RWPE2 (cell line): Measurements from ENCODE around the gene C4orf33.

ENCODE experiments used
- ATAC-seq: fragments of 200-7000 bp; cut with Tn5 transposase; 3 replicates; pipeline ENCODE4 v1.9.1; 2021; ENCODE audit warnings: low read depth
- DNase-seq: peaks from one replicate; pipeline ENCODE4 v3.0.0-alpha.2; 2020; ENCODE audit warnings: low spot score
- H3K27ac ChIP-seq: fragments of 450-650 bp; 2 replicates; pipeline ENCODE4 v1.5.1; 2017; ENCODE audit warnings: mild to moderate bottlenecking; ENCODE audit not compliant: poor library complexity, severe bottlenecking
- H3K27me3 ChIP-seq: fragments of 250-450 bp; sonication (Bioruptor Pico); 2 replicates; pipeline ENCODE4 v1.5.1; 2021; ENCODE audit warnings: mild to moderate bottlenecking, moderate library complexity; ENCODE audit not compliant: insufficient read depth, poor library complexity, severe bottlenecking
- H3K36me3 ChIP-seq: fragments of 250-450 bp; sonication (Bioruptor Pico); 2 replicates; pipeline ENCODE4 v1.5.1; 2020; ENCODE audit warnings: low read depth, mild to moderate bottlenecking, moderate library complexity
- H3K4me1 ChIP-seq: fragments of 250-450 bp; sonication (Bioruptor Pico); 2 replicates; pipeline ENCODE4 v1.5.1; 2021; ENCODE audit warnings: mild to moderate bottlenecking, moderate library complexity; ENCODE audit not compliant: insufficient read depth, poor library complexity, severe bottlenecking
- H3K4me3 ChIP-seq: fragments of 250-450 bp; sonication (Bioruptor Pico); 2 replicates; pipeline ENCODE4 v1.5.1; 2021; ENCODE audit warnings: mild to moderate bottlenecking, moderate library complexity; ENCODE audit not compliant: severe bottlenecking
- H3K9me3 ChIP-seq: fragments of 250-450 bp; sonication (Bioruptor Pico); 2 replicates; pipeline ENCODE4 v1.5.1; 2021; ENCODE audit warnings: mild to moderate bottlenecking, moderate library complexity; ENCODE audit not compliant: severe bottlenecking
- CTCF ChIP-seq: fragments of 450-650 bp; IDR thresholded peaks from one replicate; pipeline ENCODE4 v1.5.1; 2017; ENCODE audit warnings: mild to moderate bottlenecking, moderate library complexity; ENCODE audit not compliant: poor library complexity, severe bottlenecking

C4orf33 gene

GRCh38 chr4:129146639-129147038, 50.7 kb downstream of the C4orf33 start:
- TF ChIP-seq CTCF = no peak
- ATAC-seq = no peak
- Histone ChIP-seq H3K4me3 (no peak overlapping the region), H3K9me3 (no peaks in the 10 kb centered on the region), H3K4me1 (no peaks in the 10 kb centered on the region), H3K27ac (no peak overlapping the region), H3K27me3 (peaks cover 1% of the 10 kb centered on the region), H3K36me3 (no peaks in the 10 kb centered on the region)
- DNase-seq = no peak

- DNase-seq (no peak), ATAC-seq (no peak)
- Histone ChIP-seq H3K4me1 (no peaks in the 10 kb centered on the region), H3K27ac (no peak overlapping the region), H3K4me3 (no peak overlapping the region), H3K27me3 (no peaks in the 10 kb centered on the region), H3K9me3 (no peaks in the 10 kb centered on the region), H3K36me3 (no peaks in the 10 kb centered on the region)
- no peak for TF ChIP-seq CTCF
Measured at GRCh38 chr4:129148892-129149291, 52.9 kb downstream of the C4orf33 start.

GRCh38 chr4:129149906-129150305, 54.0 kb downstream of the C4orf33 start:
- DNase-seq (no peak), ATAC-seq (no peak)
- Histone ChIP-seq H3K4me3 (no peak overlapping the region), H3K9me3 (no peaks in the 10 kb centered on the region), H3K27ac (no peak overlapping the region), H3K36me3 (no peaks in the 10 kb centered on the region), H3K4me1 (no peaks in the 10 kb centered on the region), H3K27me3 (no peaks in the 10 kb centered on the region)
- TF ChIP-seq CTCF = no peak

GRCh38 chr4:129152350-129152749, 56.4 kb downstream of the C4orf33 start:
- Histone ChIP-seq H3K36me3 (no peaks in the 10 kb centered on the region), H3K27ac (no peak overlapping the region), H3K4me1 (no peaks in the 10 kb centered on the region), H3K27me3 (no peaks in the 10 kb centered on the region), H3K9me3 (no peaks in the 10 kb centered on the region), H3K4me3 (no peak overlapping the region)
- no peak for TF ChIP-seq CTCF
- DNase-seq (no peak), ATAC-seq (no peak)

GRCh38 chr4:129153700-129154099, 57.7 kb downstream of the C4orf33 start:
- no peaks in the 10 kb centered on the region for H3K36me3 ChIP-seq
- DNase-seq (no peak), ATAC-seq (no peak)
- no peaks in the 10 kb centered on the region for H3K27me3 ChIP-seq
- TF ChIP-seq CTCF = no peak
- H3K27ac ChIP-seq = no peak overlapping the region
- no peaks in the 10 kb centered on the region for H3K9me3 ChIP-seq
- H3K4me1 ChIP-seq = no peaks in the 10 kb centered on the region
- no peak overlapping the region for H3K4me3 ChIP-seq
